Nucleus accumbens (tissue), 56 donors: Measurements from ENCODE around the gene UBXN4.
"Not testable (repeated sequence)": the region's sequence is repeated elsewhere in the genome, so short reads cannot be mapped to it uniquely, and the experiment has no call there.

Source experiments
- DNase-seq, 56 donors: peaks; one replicate each; lab custom pipeline; 2025; lab: John Stamatoyannopoulos, UW

UBXN4 gene, protein sequence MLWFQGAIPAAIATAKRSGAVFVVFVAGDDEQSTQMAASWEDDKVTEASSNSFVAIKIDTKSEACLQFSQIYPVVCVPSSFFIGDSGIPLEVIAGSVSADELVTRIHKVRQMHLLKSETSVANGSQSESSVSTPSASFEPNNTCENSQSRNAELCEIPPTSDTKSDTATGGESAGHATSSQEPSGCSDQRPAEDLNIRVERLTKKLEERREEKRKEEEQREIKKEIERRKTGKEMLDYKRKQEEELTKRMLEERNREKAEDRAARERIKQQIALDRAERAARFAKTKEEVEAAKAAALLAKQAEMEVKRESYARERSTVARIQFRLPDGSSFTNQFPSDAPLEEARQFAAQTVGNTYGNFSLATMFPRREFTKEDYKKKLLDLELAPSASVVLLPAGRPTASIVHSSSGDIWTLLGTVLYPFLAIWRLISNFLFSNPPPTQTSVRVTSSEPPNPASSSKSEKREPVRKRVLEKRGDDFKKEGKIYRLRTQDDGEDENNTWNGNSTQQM

DNA sequence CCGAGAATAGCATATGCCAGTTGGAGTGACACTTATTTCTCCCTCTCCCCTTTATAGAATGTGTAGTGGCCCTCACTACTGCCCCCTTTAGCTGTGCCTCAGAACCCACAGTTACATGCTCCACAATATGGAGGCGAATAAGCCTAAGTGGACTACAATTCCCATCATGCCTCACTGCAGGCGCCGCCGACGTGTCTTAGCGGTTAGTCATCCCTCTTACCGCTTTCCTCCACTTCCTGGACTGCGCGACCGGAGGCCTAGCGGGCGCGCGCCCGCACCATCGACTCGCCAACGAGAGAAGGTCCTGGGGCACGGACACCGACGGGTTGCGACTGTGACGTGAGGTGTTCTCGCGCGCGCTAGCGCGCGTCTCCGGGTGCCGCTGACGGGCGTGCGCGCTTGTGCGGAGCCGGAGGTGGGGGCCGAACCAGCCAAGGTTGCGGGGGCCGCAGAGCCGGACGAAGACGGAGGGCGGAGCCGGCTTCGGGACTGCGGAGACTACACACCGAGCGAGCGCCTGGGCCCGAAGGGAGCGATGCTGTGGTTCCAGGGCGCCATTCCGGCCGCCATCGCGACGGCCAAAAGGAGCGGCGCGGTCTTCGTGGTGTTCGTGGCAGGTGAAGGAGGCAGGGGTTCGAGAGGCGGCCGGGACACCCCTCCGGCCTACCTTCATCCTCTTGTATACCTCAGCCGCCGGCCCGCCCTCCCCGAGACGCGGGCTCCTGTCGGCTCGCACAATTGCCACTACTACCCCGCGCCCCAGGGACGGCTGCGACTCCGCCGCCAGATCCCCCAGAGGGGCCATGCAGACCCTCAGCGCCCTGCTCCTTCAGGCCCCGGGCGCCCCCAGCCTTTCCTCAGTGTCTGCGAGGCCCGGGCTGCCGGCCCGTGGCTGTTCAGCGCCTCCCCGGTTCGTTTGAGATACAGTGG, at the start of gene UBXN4:
Gene UBXN4 (plus strand): TSS at position 461 of the 930 bp plus-strand sequence. CDS start 75 bp downstream, at position 536.
- peak; percentile 48 to 99 (median 95) for DNase-seq

DNA sequence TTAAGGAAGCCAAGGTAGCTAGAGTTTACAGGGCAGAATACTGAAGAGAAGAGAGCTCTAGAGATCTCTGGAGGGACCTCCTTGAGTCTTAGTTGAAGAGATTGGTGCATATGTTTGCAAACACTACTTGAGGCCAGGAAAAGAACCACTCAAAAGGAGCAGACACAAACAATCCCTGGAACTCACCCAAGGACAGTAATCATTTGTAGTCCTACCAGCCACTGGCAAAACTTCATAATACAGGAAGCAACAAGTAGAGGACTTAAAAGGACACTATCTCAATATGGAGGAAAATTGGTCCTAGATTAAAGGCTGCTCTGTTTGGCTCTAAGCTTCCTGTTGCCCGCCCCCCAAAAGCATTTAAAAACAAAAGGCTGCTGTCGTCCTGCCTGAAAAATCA, 46.9 kb upstream of the UBXN4 start:
- no peak for DNase-seq

- DNase-seq: no peak
These were observed 42.8 kb upstream of the UBXN4 start for GRCh38 chr2:135698838-135699237.

DNA sequence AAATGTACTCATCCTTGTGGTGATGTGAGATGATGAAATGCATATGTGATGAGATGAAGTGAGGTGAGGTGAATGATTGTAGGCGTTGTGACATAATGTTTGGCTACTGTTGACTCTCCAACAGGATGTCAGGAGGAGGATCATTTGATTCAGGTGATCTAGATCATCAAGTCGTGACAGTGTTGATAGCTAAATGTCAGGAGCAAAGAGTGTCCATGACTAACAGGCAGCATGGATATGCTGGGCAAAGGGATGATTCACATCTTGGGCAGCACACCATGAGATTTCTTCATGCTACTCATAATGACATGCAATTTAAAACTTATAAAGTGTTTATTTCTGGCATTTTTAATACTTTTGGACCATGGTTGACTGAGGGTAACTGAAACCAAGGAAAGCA, 40.2 kb upstream of the UBXN4 start:
- DNase-seq: no peak

DNA sequence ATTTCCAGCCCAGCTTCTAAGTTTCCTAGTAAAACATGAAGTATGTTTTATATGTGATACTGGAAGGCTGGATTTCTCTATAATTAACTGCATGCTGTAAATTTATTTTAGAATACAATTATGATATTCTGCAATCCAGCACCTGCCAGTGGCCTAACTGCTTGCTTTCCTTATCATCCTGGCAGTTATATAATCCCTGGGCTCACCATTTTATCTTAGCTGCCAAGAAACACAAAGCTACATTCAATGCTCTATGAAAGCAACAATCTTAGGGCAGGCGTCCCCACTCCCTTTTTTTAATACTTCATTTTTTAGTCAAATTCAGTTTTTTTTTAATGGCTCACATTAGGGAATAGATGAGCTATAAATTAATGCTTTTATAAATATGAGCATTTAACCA, 38.4 kb upstream of the UBXN4 start:
- DNase-seq: no peak

- DNase-seq: not testable (repeated sequence)
These were observed 37.6 kb upstream of the UBXN4 start for GRCh38 chr2:135704075-135704474.

- no peak for DNase-seq
These were observed 33.5 kb upstream of the UBXN4 start for GRCh38 chr2:135708159-135708558.

DNA sequence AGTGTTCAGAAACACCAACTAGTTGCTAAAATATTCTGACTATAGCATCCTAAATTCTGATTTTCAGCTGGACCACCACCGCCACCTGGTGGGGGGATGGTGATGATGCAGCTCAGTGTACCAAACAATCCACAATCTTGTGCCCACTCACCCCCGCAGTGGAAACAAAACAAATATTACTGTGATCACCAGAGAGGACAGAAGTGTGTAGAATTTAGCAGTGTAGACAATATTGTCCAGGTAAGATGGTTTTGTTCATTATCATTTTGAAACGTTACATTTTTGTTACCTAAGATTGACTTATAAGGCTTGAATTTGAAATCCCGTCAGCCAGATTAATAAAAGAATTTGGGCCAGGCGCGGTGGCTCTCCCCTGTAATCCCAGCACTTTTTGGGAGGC, 31.7 kb upstream of the UBXN4 start:
- peak in 46 of 56 donors; percentile 0 to 77 (median 27) for DNase-seq

DNA sequence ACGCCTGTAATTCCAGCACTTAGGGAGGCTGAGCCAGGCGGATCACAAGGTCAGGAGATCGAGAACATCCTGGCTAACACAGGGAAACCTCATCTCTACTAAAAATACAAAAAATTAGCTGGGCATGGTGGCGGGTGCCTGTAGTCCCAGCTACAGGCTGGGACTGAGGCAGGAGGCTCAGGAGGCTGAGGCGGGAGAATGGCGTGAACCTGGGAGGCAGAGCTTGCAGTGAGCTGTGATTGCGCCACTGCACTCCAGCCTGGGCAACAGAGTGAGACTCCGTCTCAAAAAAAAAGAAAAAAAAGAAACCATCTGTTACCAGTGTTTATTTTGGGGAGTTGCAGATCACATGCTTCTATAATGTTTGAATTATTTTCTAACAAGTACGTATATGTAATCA, 26.6 kb upstream of the UBXN4 start:
- not testable (repeated sequence) for DNase-seq

DNA sequence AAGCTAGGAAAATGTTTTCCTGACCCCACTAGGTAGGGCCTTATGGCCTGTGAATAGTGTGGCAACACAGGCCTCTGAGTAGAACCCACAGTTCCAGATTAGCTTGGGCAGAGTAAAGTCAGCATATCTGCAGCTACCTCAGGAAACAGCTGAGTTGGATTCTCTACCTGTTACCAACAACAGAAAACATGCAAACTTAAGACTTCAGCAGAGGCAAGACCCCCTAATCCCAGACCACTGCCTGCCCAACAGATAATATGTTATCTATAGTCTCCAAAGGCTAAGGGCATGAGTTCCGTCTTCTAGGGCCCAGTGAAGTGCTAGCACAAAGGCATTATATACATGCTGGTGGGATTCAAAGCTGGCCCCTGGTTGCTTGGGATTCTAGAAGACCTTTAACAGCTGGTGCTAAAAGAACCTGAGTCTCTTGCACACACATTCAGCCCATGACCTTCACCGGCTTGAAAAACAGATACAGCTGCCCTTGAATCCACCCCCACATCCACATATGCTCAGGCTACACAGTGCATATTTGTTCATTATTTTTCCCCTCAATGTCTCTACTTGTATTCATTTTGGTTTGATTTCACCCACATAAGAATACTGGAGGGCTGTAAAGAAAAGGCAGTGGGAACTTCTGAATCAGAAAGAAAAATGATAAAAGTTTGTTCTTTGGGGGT, 13.5 kb upstream of the UBXN4 start:
- DNase-seq: no peak

- DNase-seq: no peak
These were observed 9.1 kb upstream of the UBXN4 start for GRCh38 chr2:135732561-135732960.

GRCh38 chr2:135733045-135733444, 8.6 kb upstream of the UBXN4 start:
- DNase-seq: no peak

- no peak for DNase-seq
These were observed 5.1 kb upstream of the UBXN4 start for GRCh38 chr2:135736546-135736945.

GRCh38 chr2:135740206-135740605, 1.4 kb upstream of the UBXN4 start:
- DNase-seq: no peak

- DNase-seq: no peak
These were observed 636 bp upstream of the UBXN4 start for GRCh38 chr2:135741043-135741394.

DNA sequence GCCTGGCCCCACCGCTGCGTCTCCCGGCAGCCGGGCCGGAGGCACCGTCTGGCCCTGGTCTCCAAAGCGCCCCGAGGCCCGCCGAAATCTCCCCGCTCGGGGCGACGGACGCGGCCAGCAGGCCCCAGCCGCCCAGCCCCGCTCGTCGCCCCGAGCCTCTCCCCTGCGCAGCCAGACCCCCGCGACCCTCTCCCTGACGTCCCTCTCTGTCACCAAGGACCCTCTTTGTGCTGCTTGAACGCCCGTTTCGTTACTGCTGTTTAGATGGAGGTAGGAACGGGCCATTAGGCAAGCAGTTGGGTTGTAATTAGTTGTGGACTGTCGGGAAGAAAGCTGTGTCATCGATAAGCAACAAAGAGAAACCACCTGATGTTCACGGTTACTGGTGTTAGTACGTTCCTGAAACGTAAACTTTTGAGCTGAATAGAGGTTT, 686 bp downstream of the UBXN4 start:
- peak in 25 of 56 donors; percentile 1 to 66 (median 40) for DNase-seq

- no peak for DNase-seq
These were observed 2.2 kb downstream of the UBXN4 start for GRCh38 chr2:135743860-135744259.

DNA sequence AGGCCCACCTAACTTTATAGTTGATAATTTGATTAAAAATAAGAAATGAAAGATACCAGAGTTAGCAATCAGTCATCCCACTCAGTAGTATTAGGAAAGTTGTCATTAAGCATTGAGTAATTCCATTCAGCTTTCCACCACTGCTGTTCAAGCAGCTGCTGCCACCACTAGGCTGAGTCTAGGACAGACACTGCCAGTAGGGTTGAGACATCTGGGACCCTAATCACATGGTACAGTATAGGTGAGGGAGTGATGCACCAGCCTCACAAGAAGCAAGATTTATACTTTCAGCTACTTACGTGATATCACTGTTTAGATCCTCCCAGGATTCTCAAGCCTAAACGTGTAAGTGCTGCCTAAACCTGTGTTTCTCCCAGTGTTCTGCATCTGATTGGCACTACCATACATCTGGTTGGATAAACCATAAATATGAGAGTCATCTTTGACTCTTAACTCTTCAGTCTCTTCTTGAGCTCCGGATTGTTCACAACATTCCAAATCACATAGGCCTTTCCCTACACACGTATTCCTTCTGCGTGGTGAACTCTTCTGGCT, 3.2 kb downstream of the UBXN4 start:
- DNase-seq: peak in 4 of 56 donors; percentile 1 to 3 (median 2)

GRCh38 chr2:135745545-135745944, 3.9 kb downstream of the UBXN4 start:
- no peak for DNase-seq

GRCh38 chr2:135755573-135755972, 13.9 kb downstream of the UBXN4 start:
- no peak for DNase-seq
